ENCODE results near the gene CD83.

DNA sequence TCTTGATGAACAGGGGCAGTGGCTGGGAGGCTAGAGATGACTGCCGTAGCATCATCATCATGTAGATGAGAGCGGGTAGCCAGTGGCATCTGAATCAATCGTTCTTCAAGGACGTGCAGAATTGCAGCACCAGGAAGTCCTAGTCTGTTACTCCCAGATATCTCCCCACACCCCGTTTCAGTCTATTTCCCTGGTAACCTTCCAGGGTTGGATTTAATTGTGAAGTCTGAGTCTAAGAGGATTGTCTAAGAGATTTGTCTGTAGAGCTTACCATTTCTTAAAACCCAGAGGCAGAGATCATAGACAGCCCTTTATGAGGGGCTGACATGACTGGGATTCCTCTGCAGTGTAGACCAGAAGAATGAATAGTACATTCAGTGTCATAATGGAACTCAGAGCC is 16.6 kb upstream of the CD83 start:
- no peak for TF ChIP-seq POLR2A (IDR thresholded peaks at IDR 0.05)
- TF ChIP-seq, protein P1, sequence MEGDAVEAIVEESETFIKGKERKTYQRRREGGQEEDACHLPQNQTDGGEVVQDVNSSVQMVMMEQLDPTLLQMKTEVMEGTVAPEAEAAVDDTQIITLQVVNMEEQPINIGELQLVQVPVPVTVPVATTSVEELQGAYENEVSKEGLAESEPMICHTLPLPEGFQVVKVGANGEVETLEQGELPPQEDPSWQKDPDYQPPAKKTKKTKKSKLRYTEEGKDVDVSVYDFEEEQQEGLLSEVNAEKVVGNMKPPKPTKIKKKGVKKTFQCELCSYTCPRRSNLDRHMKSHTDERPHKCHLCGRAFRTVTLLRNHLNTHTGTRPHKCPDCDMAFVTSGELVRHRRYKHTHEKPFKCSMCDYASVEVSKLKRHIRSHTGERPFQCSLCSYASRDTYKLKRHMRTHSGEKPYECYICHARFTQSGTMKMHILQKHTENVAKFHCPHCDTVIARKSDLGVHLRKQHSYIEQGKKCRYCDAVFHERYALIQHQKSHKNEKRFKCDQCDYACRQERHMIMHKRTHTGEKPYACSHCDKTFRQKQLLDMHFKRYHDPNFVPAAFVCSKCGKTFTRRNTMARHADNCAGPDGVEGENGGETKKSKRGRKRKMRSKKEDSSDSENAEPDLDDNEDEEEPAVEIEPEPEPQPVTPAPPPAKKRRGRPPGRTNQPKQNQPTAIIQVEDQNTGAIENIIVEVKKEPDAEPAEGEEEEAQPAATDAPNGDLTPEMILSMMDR (IDR thresholded peaks at IDR 0.05) = no peak
